Measurements from ENCODE around the gene MIB1.

MIB1 gene

DNA sequence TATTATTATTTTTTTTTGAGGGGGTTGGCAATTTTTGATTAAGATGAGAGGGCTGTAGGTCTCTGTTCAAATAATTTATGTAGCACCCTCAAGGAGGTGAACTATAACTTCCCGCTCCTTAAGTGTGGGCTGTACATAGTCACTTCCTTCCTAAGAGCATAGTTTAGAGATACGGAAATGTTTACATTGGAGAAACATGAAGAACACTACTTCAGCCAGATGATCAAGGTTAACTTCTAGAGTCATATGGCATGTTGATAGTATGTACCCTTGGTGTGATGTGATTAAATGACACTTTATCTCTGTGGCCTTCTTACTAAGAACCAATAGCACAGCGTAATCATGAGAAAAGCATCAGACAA lies 93.7 kb downstream of the MIB1 start:
- H2AFZ ChIP-seq (ENCODE audit: low read length): no peak overlapping the region
- no peak for DNase-seq
- TF ChIP-seq EZH2 (optimal IDR thresholded peaks at IDR 0.05; ENCODE audit: low read depth, low read length) (no peak), EZH2phosphoT487 (IDR thresholded peaks at IDR 0.05; ENCODE audit: low read length) (no peak)
- TF ChIP-seq, protein P1, sequence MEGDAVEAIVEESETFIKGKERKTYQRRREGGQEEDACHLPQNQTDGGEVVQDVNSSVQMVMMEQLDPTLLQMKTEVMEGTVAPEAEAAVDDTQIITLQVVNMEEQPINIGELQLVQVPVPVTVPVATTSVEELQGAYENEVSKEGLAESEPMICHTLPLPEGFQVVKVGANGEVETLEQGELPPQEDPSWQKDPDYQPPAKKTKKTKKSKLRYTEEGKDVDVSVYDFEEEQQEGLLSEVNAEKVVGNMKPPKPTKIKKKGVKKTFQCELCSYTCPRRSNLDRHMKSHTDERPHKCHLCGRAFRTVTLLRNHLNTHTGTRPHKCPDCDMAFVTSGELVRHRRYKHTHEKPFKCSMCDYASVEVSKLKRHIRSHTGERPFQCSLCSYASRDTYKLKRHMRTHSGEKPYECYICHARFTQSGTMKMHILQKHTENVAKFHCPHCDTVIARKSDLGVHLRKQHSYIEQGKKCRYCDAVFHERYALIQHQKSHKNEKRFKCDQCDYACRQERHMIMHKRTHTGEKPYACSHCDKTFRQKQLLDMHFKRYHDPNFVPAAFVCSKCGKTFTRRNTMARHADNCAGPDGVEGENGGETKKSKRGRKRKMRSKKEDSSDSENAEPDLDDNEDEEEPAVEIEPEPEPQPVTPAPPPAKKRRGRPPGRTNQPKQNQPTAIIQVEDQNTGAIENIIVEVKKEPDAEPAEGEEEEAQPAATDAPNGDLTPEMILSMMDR (IDR thresholded peaks at IDR 0.05; ENCODE audit: low read length): no peak
- H3K9me3 ChIP-seq (replicated peaks; ENCODE audit: insufficient read depth, low read length): no peaks in the 10 kb centered on the region
- no peaks in the 10 kb centered on the region for H3F3A ChIP-seq (ENCODE audit: insufficient read depth, low read length)
- no peaks in the 10 kb centered on the region for H4K20me1 ChIP-seq (ENCODE audit: insufficient read depth, low read length)
- H3K4me3 ChIP-seq (ENCODE audit: low read length): no peak overlapping the region
- no peaks in the 10 kb centered on the region; the same call in 1 of the 2 replicates for H3K36me3 ChIP-seq (replicated peaks; ENCODE audit: insufficient read depth, low read length)
- no peak overlapping the region for H3K9ac ChIP-seq (ENCODE audit: low read length)
- no peaks in the 10 kb centered on the region for H3K4me1 ChIP-seq (ENCODE audit: low read length)
- no peak overlapping the region for H3K4me2 ChIP-seq (ENCODE audit: low read depth, low read length)
- no peaks in the 10 kb centered on the region for H3K9me2 ChIP-seq (replicated peaks; ENCODE audit: insufficient read depth, low read length)
- no peaks in the 10 kb centered on the region for H3K79me2 ChIP-seq (ENCODE audit: low read length)
- no peaks in the 10 kb centered on the region for H3K27me3 ChIP-seq (replicated peaks; ENCODE audit: insufficient read depth, low read length)
- no peak overlapping the region for H3K27ac ChIP-seq (ENCODE audit: low read length)

GRCh38 chr18:21841570-21841969 lies 101.0 kb downstream of the MIB1 start:
- DNase-seq: no peak
- no peaks in the 10 kb centered on the region for H3K4me1 ChIP-seq (ENCODE audit: low read length)
- H3K36me3 ChIP-seq (replicated peaks; ENCODE audit: insufficient read depth, low read length): no peaks in the 10 kb centered on the region; the same call in none of the 2 replicates

DNA sequence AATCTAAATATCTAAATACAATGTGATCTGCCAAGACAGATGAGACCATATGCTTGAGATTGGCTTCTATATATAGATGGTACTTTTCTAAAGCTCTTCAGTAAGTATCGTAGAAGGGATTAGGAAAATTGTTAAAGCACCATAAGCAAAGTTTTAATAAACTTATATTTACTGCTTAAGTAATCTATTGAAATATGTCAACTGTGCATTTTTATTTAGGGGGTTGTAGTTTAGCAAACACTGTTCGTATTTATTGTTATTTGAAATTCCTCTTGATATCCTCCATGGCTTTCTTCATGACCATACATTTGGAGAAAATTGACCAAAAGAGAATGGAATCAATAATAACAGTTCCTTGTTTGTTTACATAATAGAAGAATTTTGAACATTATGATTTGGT lies 102.7 kb downstream of the MIB1 start:
- H3K27ac ChIP-seq (ENCODE audit: low read length): no peak overlapping the region
- H3K27me3 ChIP-seq (replicated peaks; ENCODE audit: insufficient read depth, low read length): no peaks in the 10 kb centered on the region
- H3K4me2 ChIP-seq (ENCODE audit: low read depth, low read length): no peak overlapping the region
- no peaks in the 10 kb centered on the region for H3F3A ChIP-seq (ENCODE audit: insufficient read depth, low read length)
- no peaks in the 10 kb centered on the region for H3K9me3 ChIP-seq (replicated peaks; ENCODE audit: insufficient read depth, low read length)
- H3K4me1 ChIP-seq (ENCODE audit: low read length): no peaks in the 10 kb centered on the region
- DNase-seq: no peak
- TF ChIP-seq EZH2phosphoT487 (IDR thresholded peaks at IDR 0.05; ENCODE audit: low read length) (no peak), EZH2 (optimal IDR thresholded peaks at IDR 0.05; ENCODE audit: low read depth, low read length) (no peak)
- TF ChIP-seq, protein P1 (IDR thresholded peaks at IDR 0.05; ENCODE audit: low read length): no peak
- H3K9me2 ChIP-seq (replicated peaks; ENCODE audit: insufficient read depth, low read length): no peaks in the 10 kb centered on the region
- H3K4me3 ChIP-seq (ENCODE audit: low read length): no peak overlapping the region
- H2AFZ ChIP-seq (ENCODE audit: low read length): no peak overlapping the region
- H3K9ac ChIP-seq (ENCODE audit: low read length): no peak overlapping the region
- no peaks in the 10 kb centered on the region for H3K79me2 ChIP-seq (ENCODE audit: low read length)
- no peaks in the 10 kb centered on the region; the same call in none of the 2 replicates for H3K36me3 ChIP-seq (replicated peaks; ENCODE audit: insufficient read depth, low read length)
- H4K20me1 ChIP-seq (ENCODE audit: insufficient read depth, low read length): no peaks in the 10 kb centered on the region

More at GRCh38 chr18:21841570-21841969, 101.0 kb downstream of the MIB1 start:
- Histone ChIP-seq H3K4me3 (ENCODE audit: low read length) (no peak overlapping the region), H4K20me1 (ENCODE audit: insufficient read depth, low read length) (no peaks in the 10 kb centered on the region), H2AFZ (ENCODE audit: low read length) (no peak overlapping the region), H3K79me2 (ENCODE audit: low read length) (no peaks in the 10 kb centered on the region), H3F3A (ENCODE audit: insufficient read depth, low read length) (no peaks in the 10 kb centered on the region), H3K9me3 (replicated peaks; ENCODE audit: insufficient read depth, low read length) (no peaks in the 10 kb centered on the region), H3K27me3 (replicated peaks; ENCODE audit: insufficient read depth, low read length) (no peaks in the 10 kb centered on the region), H3K9ac (ENCODE audit: low read length) (no peak overlapping the region), H3K4me2 (ENCODE audit: low read depth, low read length) (no peak overlapping the region), H3K9me2 (replicated peaks; ENCODE audit: insufficient read depth, low read length) (no peaks in the 10 kb centered on the region), H3K27ac (ENCODE audit: low read length) (no peak overlapping the region)
- TF ChIP-seq, protein P1 (IDR thresholded peaks at IDR 0.05; ENCODE audit: low read length): no peak
- TF ChIP-seq EZH2phosphoT487 (IDR thresholded peaks at IDR 0.05; ENCODE audit: low read length) (no peak), EZH2 (optimal IDR thresholded peaks at IDR 0.05; ENCODE audit: low read depth, low read length) (no peak)

All from MM.1S (cell line).